ENCODE data around the gene GFOD2. TPM values are rescaled to one million over a fixed set of nuclear protein-coding genes. Genes with fewer than 3 reads are reported as not detected.
"Not testable (repeated sequence)": the region's sequence is repeated elsewhere in the genome, so short reads cannot be mapped to it uniquely, and the experiment has no call there.

Gene GFOD2
- total RNA-seq, 1 donor from 2014 or later: 33.8 TPM

DNA sequence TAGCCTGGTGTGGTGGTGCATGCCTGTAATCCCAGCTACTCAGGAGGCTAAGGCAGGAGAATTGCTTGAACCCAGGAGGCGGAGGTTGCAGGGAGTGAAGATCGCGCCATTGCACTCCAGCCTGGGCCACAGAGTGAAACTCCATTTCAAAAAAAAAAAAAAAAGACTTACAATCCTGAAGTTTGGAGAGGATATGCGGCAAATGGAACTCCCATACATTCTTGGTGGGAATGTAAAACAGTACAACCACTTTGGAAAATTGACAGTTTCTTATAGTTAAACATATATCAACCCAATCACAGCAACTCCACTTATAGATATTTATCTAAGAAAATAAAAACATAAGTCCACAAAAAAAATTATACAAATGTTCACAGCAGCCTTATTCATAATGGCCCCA, 11.9 kb downstream of the GFOD2 start:
- no peak for ATAC-seq
- DNase-seq (ENCODE audit: low spot score): no peak

DNA sequence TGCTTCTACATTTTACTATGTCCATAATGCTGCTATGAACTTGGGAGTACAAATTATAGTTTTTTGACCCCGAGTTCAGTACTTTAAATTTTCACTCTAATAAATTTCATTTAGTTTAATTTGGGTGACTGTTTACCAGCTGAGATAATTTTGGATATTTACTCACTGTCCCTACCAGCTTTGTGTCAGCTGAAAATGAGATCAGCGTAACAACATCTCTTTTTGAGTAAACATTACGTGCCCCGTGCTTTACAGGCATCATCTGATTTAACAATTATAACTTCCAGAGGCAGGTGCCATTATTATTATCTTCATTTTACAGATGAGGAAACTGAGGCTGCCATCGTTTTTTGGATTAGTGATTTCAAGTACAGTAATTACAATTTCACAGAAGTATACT, 15.0 kb downstream of the GFOD2 start:
- ATAC-seq (no peak), DNase-seq (ENCODE audit: low spot score) (no peak)

DNA sequence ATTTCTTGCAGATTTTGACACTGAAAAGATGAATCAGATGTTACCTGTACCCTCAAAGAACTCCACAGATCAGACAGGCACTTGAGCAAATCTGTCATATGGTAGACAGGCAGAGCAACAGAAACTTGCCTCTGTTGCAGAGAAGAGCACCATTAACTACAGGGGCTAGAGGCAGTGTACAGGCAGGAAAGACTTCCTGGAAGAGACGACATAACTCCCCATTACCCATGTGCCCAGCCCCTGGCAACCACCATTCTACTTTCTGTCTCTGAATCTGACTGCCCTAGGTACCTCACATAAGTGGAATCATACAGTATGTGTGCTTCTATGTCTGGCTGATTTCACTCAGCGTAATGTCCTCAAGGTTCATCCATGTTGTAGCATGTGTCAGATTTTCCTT, 15.5 kb downstream of the GFOD2 start:
- DNase-seq (ENCODE audit: low spot score) (no peak), ATAC-seq (no peak)

DNA sequence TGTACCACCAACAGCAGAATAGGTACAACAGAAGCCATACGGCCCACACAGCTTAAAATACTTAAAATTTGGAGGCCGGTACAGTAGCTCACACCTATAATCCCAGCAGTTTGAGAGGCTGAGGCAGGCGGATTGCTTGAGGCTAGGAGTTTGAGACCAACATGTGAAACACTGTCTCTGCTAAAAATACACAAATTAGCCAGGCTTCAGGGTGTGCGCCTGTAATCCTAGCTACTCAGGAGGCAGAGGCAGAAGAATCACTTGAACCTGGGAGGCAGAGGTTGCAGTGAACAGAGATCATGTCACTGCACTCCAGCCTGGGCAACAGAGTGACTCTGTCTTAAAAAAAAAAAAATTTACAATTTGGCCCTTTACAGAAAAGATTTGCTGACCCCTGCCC, 17.0 kb downstream of the GFOD2 start:
- no peak for DNase-seq (ENCODE audit: low spot score)
- ATAC-seq: no peak

DNA sequence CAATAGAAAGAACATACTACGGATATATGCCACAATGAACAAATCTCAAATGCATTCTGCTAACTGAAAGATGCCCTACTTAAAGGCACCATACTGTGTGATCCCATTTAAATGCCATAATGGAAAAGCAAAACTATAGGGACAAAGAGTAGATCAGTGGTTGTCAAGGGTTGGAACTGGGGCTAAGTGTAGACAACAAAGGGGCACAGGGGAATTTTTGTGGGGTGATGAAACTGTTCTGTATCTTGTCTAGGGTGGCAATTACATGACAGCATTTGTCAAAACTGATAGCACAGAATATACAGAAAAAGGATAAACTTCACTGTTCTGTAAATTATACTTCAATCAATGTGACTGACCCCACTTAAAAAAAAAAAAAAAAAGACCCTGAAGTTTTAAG, 17.7 kb downstream of the GFOD2 start:
- DNase-seq (ENCODE audit: low spot score) (no peak), ATAC-seq (no peak)

DNA sequence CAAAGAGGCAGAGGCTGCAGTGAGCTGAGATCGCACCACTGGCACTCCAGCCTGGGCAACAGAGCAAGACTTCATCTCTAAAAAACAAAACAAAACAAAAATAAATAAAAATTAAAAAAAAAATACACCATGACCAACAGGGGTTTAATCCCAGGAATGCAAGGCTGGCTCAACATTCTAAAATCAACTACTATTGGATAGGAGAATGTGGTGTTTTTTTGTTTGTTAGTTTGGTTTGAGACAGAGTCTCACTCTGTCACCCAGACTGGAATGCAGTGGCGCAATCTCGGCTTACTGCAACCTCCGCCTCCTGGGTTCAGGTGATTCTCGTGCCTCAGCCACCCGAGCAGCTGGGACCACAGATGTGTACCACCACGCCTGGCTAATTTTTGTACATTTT, 19.9 kb downstream of the GFOD2 start:
- peak; percentile 23 for ATAC-seq
- no peak for DNase-seq (ENCODE audit: low spot score)

DNA sequence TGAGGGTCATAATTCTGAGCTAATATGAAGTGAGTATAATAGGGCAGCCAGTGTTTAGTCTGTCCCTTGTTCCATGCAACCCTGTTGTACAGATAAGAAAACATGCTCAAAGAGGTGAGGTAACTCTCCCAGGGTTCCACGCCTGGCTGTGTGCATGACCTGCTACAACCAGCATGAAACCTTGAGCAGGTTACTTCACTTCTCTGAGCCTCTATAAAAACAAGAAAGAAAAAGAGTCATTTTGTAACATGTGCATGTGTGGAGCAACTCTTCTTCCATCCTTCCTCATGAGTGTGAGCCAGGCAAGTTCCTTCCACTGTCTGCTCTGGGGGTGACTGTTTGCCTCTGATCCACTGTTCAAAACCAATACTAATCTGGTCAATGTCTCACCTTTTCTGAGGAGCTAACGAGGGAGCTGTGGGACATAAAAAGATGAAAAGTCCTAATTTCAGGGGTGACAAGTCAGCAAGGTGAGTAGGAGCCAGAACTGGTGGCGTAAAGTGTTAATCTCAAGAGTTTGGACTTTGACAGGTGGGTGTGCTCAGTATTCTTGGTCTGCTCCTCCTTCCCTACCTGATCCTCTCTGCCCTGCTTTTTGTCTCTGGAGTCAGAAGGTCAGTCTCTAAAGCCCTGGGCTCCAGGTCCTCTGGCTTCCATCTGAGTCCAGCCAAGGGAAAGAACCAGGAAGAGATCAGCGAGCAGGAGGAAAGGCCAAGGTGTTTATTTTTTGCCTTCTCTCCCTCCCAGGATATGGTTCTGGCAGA, 21.5 kb downstream of the GFOD2 start:
- ATAC-seq: peak; percentile 49
- DNase-seq (ENCODE audit: low spot score): no peak

DNA sequence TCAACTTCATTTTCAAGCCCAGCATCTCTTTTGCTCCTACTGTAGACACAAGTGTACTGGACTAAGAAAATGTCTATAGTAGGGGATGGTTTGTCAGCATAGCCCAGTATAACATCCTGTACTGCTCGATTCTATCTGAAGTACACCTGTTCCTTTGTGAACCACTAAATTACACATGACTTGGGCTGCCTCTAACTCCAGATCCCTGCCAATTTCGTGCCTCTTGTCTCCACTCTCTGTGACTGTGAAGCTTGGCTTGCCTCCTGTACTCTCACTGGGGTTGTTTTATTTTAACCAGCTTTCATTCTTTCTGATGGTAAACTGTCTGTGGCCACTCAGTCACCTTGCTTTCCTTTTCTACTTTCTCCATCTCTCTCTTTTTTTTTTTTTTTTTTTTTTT, 24.5 kb downstream of the GFOD2 start:
- DNase-seq (ENCODE audit: low spot score) (no peak), ATAC-seq (peak; percentile 65)

DNA sequence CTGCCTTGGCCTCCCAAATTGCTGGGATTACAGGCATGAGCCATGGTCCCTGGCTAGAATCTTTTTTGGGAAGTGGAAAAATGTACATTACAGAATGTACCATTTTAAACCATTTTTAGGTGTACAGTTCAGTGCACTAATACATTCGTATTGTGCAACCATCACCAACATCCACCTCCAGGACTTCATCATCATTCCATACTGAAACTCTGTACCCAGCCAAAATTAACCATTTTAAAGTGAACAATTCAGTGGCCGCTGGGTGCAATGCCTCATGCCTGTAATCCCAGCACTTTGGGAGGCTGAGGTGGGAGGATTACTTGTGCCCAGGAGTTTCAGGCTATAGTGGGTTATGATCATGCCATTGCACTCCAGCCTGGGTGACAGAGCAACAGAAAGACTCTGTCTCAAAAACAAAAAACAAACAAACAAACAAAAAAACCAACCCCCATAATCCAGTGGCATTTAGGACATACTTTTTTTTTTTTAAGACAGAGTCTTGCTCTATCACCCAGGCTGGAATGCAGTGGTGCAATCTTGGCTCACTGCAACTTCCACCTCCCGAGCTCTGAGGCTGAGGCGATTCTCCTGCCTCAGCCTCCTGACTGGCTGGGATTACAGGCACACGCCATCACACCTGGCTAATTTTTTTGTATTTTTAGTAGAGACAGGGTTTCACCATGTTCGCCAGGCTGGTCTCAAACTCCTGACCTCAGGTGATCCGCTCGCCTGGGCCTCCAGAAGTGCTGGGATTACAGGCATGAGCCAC, 25.4 kb downstream of the GFOD2 start:
- DNase-seq (ENCODE audit: low spot score); ATAC-seq: not testable (repeated sequence)

DNA sequence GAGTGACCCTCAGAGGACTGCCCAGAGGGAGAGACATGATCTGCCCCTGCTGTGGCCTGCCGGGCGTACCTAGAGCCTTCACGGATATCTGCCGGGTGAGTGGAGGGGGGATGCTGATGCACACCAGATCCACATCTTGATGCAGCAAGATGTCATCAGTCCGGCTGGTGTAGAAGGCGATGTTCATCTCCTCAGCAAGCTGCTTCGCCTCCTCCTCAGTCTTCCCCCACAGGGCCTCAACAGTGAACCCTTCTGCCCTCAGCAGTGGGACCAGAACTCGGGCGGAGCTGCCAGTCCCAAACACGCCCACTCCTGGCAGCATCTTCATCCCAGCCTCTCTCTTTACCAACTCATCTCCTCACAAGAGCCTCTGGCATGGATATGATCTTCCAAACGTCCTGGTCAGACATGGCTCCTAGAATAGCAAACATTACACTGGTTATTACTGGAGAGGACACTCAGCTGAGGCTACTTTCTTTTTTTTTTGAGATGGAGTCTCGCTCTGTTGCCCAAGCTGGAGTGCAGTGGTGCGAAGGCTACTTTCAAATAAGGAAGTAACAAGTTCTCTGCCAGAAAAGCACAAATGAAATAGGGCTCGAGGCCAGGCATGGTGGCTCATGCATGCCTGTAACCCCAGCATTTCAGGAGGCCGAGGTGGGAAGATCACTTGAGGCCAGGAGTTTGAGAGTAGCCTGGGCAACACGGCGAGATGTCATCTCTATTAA, 33.6 kb downstream of the GFOD2 start:
- DNase-seq (ENCODE audit: low spot score) (no peak), ATAC-seq (no peak)

DNA sequence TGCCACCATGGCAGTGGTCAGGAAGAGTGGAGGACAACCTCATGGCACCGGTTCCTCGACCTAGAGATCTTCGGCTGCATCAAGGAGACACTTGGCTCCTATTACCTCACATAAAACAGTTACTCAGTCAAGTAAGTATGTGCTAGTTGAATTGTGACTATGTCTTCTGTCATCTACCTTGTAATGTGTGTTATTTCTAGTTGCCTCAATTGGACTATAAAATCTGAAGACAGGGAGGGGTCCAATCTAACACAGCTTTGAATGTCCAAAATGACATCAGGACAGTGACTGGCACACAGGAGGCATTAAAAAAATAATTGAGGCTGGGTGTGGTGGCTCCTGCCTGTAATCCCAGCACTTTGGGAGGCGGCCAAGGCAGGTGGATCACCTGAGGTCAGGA, 35.3 kb downstream of the GFOD2 start:
- no peak for DNase-seq (ENCODE audit: low spot score)
- ATAC-seq: no peak

DNA sequence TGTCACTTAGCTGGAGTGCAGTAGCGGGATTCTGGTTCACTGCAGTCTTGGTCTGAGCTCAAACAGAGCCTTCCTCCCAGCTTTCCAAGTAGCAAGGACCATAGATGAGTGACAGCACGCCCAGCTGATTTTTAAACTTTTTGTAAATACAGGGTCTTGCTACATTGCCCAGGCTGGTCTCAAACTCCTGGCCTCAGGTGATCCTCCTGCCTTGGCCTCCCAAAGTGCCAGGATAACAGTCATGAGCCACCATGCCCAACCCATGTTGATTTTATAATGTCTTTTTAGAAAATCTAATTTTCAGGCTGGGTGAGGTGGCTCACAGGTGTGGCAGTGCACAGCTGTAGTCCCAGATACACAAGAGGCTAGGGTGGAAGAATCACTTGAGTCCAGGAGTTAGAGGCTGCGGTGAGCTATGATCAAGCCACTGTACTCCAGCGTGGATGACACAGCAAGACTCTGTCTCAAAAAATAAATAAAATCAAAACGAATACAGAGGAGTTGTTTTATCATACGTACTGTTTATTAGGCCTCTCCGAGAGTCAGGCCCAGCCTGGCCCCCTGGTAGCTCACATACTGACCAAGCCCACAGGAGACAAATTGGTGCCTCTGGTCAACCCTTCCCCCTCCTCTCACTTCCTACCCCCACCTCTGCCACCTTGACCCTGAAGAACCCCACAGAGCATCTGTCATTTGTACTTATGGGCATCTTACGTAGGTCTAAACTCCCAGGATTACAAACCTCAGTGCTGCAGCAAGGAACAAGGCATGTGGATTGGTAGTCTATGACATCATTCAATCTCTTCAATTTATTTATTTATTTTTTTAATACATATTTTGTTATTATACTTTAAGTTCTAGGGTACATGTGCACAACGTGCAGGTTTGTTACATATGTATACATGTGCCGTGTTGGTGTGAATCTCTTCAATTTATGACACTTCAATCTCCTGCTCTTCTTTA, 38.9 kb downstream of the GFOD2 start:
- no peak for ATAC-seq
- DNase-seq (ENCODE audit: low spot score): no peak

DNA sequence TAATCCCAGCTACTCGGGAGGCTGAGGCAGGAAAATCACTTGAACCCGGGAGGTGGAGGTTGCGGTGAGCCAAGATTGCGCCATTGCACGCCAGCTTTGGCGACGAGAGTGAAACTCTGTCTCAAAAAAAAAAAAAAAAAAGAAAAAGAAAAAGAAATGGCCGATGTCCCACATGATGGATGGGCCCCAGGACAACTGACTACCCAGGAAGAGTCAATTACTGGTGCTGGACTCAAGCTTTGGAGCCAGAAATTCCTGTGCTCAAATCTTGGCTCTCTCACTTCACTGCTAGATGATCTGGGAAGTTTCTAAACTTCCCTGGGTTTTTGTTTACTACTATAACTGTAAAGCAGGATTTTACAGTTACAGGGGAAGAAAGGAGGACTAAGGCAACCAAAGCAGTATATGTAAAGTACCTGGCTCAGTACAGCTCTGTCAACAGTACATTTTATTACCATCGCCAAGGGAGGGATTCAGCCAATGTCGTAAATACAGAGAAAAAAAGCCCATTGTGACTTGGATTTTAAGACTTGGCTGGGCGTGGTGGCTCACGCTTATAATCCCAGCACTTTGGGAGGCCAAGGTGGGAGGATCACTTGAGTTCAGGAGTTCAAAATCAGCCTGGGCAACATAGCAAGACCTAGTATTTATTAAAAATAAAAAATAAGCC, 40.6 kb downstream of the GFOD2 start:
- ATAC-seq (no peak), DNase-seq (ENCODE audit: low spot score) (no peak)

DNA sequence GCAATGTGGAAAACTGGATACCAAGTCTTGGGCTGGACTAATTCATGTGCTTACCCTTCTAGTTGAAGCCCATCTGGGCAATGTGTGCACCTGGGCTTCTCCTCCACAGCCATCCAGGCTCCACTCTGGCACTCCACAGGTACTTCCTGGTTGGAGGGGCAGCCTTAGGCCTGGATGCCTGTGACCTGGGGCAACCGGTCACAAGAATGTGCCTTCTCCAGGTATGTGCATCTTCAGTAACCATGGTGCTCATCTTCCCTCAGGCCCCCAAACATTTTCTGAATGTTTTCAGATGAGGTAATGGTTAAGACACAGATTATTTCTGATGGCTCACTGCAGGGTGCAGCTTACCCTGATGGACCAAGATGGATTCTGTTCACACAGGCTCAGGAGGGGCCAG, 41.4 kb downstream of the GFOD2 start:
- DNase-seq (ENCODE audit: low spot score) (no peak), ATAC-seq (no peak)

DNA sequence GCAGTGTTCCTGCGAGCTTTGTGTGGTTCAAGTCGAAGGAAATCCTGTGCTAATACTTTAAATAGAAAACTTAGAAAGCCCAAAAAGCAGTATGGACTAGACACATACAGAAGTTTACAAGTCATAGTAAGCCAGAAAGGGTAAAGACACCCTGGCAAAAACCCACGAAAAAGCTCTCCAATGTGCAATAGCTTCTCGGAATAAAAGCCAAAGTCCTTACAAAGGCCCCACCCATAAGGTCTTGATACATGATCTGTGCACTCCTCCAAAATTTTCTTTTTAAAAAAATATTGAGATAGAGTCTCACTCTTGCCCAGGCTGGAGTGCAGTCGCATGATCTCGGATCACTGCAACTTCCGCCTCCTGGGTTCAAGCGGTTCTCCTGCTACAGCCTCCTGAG, 42.2 kb downstream of the GFOD2 start:
- DNase-seq (ENCODE audit: low spot score) (no peak), ATAC-seq (peak; percentile 3)

DNA sequence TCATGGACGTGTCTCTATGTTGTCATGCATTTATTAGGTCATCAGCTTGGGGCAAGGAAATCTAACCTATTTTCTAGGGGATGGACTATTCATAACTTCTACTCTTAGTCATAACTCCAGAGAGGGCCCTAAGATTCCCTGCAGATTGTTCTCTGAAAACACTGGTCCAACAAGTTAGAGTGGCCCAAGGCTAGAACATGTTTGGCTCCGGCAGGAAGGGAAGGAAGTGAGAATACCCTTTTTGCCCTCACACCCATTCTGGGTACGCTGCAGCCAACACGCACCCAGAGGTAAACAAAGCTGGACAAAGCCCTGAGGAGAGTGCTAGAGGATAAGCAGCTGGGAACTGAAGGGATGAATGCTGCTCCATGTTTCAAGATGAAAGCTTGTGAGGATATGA, 42.6 kb downstream of the GFOD2 start:
- DNase-seq (ENCODE audit: low spot score): no peak
- no peak for ATAC-seq

DNA sequence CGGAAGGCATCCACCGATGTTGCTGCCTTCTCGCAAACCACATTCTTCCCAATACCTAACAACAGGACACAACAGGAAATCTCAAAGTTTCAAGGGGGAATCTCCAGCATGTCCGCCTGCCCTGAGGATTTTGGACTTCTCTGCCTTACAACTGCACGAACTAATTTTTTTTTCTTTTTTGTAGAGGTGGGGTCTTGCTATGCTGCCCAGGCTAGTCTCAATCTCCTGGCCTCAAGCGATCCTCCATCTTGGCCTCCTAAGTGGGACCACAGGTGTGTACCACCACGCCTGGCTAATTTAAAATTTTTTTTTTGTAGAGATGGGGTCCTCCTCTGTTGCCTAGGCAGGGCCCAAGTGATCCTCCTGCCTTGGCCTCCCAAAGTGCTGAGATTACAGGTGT, 43.1 kb downstream of the GFOD2 start:
- no peak for ATAC-seq
- no peak for DNase-seq (ENCODE audit: low spot score)

DNA sequence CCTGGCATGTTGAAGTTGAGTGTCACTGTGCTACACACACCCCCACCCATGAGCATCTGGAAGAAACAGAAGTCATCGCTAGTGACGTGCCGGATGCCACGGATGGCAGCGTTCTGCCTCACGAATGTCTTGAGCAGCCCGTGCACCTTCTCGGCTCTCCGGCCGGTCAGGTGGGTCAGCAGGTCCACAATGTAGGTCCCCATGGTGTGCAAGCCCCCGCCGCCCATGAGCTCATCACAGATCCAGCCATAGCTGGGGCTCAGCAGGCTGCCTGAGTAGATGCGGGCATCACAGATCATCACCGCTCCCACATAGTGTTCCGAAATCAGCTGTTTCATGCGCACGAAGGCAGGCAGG, 43.6 kb downstream of the GFOD2 start:
- DNase-seq (ENCODE audit: low spot score): no peak

DNA sequence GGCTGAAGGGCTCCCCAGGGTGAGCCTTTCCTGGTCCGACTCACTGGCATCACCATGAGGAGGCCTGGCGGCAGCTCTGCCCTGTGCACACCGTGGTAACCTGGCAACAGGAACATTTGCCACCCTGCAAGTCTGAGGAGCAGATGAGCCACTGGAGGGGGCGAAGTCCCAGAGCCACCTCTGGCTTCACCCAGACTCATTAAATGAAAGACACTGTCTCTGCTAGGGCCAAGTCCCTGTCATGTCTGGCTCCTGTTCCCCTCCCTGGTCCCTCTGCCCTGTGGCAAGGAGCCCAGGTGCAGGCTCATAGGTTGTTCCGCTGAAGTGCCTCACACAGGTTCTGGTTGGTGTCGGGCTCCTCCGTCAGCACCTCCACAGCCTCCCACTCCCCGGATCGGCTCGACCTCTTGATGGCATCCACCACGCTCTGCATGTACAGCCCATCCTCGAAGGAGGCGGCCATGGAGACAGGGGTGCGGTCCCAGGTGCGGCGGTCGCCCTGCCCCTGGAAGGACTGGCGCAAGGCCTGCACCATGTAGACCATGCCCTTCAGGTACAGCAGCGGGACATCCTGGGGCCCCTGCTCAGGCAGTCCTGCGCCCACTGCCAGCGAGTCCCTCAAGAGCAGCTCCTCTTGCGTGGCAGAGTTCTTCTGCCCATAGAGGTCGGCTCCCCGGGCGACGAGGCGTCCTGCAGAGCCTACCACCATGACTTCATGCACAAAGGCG, 44.1 kb downstream of the GFOD2 start:
- ATAC-seq (peak; percentile 60), DNase-seq (ENCODE audit: low spot score) (peak; percentile 81)

More for the DNA sequence above, 43.6 kb downstream of the GFOD2 start:
- ATAC-seq: no peak

Measured in left lobe of liver (tissue), 2 donors.